ENCODE data around the gene GTPBP1. TPM values are rescaled to one million over a fixed set of nuclear protein-coding genes. Genes with fewer than 3 reads are reported as not detected.

GTPBP1 gene
- total and polyA plus RNA-seq, 2 of the 13 experiments (the other 11 are each of a cell fraction or from before 2014, with no cell fraction given) = 22.3 to 27.0 TPM

DNA sequence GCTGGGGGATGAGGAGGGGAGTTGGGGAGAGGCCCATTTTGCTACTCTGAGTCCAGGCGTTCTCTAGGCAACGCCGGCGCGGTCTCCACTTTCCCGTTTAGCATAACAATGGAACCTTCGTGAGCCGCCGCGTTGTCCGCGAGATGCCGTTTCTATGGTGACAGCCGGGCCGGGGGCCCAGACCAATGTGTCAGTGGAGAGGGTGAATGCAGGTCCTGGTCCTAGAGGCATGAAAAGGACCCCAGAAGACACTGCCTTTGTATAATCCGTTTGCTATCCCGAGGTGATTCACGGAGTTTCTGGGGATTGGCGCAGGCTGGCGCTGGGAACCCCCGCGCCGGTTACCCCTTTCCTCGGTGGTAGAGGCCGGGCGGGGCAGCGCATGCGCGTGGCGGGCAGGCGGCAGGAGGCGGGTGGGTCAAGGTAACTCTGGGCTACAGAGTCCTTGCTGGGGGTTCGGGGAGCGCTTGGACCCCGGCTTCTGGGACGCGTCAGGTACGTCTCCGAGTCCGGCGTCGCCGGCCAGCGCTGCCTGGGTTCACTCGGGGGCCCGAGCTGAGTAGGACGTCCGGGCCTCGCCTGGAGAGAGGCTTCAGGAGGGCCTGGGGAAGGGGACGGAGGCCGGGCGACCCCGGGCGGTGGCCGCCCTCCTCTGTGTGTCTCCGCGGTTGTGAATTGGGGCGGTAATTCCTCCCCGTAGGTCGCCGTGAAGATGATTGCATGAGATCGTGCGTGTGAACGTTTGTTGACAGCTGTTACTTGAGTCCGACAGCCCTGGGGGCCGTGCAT, 49.3 kb upstream of the GTPBP1 start, which contains the start of the genes CBY1 and FAM227A (continued):
- TF ChIP-seq SATB2 (CRISPR knock-in tag; IDR thresholded peaks at IDR 0.05) = 0 out of 2 replicates have a peak, but pooled peaks have one; percentile 64
- no peak for TF ChIP-seq PCBP2 (optimal IDR thresholded peaks at IDR 0.05; ENCODE audit: low read depth, low read length, poor library complexity, severe bottlenecking)
- no peak for TF ChIP-seq THYN1 (CRISPR knock-in tag; IDR thresholded peaks at IDR 0.05; ENCODE audit: borderline replicate concordance, low read depth)
- no peak for TF ChIP-seq ZNF10 (CRISPR knock-in tag; IDR thresholded peaks at IDR 0.05; ENCODE audit: borderline replicate concordance, low read depth)
- 0 out of 2 replicates have a peak, but pooled peaks have one; percentile 30 for TF ChIP-seq ZNF616 (CRISPR knock-in tag; IDR thresholded peaks at IDR 0.05; ENCODE audit: low read depth)
- TF ChIP-seq REL (CRISPR knock-in tag; conservative IDR thresholded peaks at IDR 0.05) = no peak
- TF ChIP-seq TBL1XR1 (IDR thresholded peaks at IDR 0.05; ENCODE audit: borderline replicate concordance, low read length, partially characterized antibody) = no peak
- no peak for TF ChIP-seq TBX3 (IDR thresholded peaks at IDR 0.05; ENCODE audit: borderline replicate concordance)
- no peak; the same call in 1 of the 2 replicates for TF ChIP-seq ZSCAN12 (CRISPR knock-in tag; IDR thresholded peaks at IDR 0.05)
- no peak for TF ChIP-seq NBN (conservative IDR thresholded peaks at IDR 0.05)
- no peak for TF ChIP-seq DRAP1 (CRISPR knock-in tag; IDR thresholded peaks at IDR 0.05)
- TF ChIP-seq HIC2 (CRISPR knock-in tag; IDR thresholded peaks at IDR 0.05; ENCODE audit: low read depth) = no peak
- TF ChIP-seq, protein P1, sequence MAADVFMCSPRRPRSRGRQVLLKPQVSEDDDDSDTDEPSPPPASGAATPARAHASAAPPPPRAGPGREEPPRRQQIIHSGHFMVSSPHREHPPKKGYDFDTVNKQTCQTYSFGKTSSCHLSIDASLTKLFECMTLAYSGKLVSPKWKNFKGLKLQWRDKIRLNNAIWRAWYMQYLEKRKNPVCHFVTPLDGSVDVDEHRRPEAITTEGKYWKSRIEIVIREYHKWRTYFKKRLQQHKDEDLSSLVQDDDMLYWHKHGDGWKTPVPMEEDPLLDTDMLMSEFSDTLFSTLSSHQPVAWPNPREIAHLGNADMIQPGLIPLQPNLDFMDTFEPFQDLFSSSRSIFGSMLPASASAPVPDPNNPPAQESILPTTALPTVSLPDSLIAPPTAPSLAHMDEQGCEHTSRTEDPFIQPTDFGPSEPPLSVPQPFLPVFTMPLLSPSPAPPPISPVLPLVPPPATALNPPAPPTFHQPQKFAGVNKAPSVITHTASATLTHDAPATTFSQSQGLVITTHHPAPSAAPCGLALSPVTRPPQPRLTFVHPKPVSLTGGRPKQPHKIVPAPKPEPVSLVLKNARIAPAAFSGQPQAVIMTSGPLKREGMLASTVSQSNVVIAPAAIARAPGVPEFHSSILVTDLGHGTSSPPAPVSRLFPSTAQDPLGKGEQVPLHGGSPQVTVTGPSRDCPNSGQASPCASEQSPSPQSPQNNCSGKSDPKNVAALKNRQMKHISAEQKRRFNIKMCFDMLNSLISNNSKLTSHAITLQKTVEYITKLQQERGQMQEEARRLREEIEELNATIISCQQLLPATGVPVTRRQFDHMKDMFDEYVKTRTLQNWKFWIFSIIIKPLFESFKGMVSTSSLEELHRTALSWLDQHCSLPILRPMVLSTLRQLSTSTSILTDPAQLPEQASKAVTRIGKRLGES (CRISPR knock-in tag; IDR thresholded peaks at IDR 0.05; ENCODE audit: borderline replicate concordance) = no peak
- peak; percentile 63; the same call in 1 of the 2 replicates for TF ChIP-seq GATAD1 (CRISPR knock-in tag; IDR thresholded peaks at IDR 0.05)
- no peak for TF ChIP-seq GATAD2A (CRISPR knock-in tag; IDR thresholded peaks at IDR 0.05)
- peak; percentile 79 for TF ChIP-seq ASH2L (IDR thresholded peaks at IDR 0.05; ENCODE audit: insufficient read length, low read depth, low read length)
- TF ChIP-seq POGZ (CRISPR knock-in tag; IDR thresholded peaks at IDR 0.05) = no peak
- TF ChIP-seq SETDB1 (CRISPR knock-in tag; IDR thresholded peaks at IDR 0.05; ENCODE audit: borderline replicate concordance) = no peak
- no peak for TF ChIP-seq ATM (IDR thresholded peaks at IDR 0.05; ENCODE audit: borderline replicate concordance)
- peak; percentile 43; the same call in 1 of the 2 replicates for TF ChIP-seq MTERF4 (CRISPR knock-in tag; IDR thresholded peaks at IDR 0.05)
- TF ChIP-seq, protein P2, sequence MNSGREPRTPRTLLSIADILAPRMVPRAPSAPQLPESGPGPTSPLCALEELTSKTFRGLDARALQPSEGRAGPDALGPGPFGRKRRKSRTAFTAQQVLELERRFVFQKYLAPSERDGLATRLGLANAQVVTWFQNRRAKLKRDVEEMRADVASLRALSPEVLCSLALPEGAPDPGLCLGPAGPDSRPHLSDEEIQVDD (CRISPR knock-in tag; IDR thresholded peaks at IDR 0.05; ENCODE audit: borderline replicate concordance) = no peak
- TF ChIP-seq, protein P3, sequence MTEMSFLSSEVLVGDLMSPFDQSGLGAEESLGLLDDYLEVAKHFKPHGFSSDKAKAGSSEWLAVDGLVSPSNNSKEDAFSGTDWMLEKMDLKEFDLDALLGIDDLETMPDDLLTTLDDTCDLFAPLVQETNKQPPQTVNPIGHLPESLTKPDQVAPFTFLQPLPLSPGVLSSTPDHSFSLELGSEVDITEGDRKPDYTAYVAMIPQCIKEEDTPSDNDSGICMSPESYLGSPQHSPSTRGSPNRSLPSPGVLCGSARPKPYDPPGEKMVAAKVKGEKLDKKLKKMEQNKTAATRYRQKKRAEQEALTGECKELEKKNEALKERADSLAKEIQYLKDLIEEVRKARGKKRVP (CRISPR knock-in tag; IDR thresholded peaks at IDR 0.05) = no peak
